NCI-H1105 treated with DMSO at 0.1 percent for 48 hours (cell line): ENCODE data around the gene KCNK15.
"Not testable (repeated sequence)": the region's sequence is repeated elsewhere in the genome, so short reads cannot be mapped to it uniquely, and the experiment has no call there.

ENCODE experiments used
- DNase-seq: peaks from one replicate; lab custom pipeline; 2025; lab: John Stamatoyannopoulos, UW

KCNK15 gene

GRCh38 chr20:44745598-44746366 lies at the start of gene KCNK15:
Gene KCNK15 (plus strand): TSS chr20:44745865. CDS start chr20:44745911, 46 bp downstream.
- DNase-seq, result no peak

- DNase-seq, result no peak
Measured at GRCh38 chr20:44696315-44696714, 49.4 kb upstream of the KCNK15 start.

- DNase-seq, result not testable (repeated sequence)
Measured at GRCh38 chr20:44697041-44697440, 48.6 kb upstream of the KCNK15 start.

GRCh38 chr20:44698351-44698750 lies 47.3 kb upstream of the KCNK15 start:
- DNase-seq, result no peak

GRCh38 chr20:44700306-44700705 lies 45.4 kb upstream of the KCNK15 start:
- no peak for DNase-seq

- no peak for DNase-seq
Measured at GRCh38 chr20:44701118-44701857, 44.4 kb upstream of the KCNK15 start.

- no peak for DNase-seq
Measured at GRCh38 chr20:44701858-44702256, 43.8 kb upstream of the KCNK15 start.

- DNase-seq, result no peak
Measured at GRCh38 chr20:44702776-44703175, 42.9 kb upstream of the KCNK15 start.

GRCh38 chr20:44703183-44703925 lies 42.3 kb upstream of the KCNK15 start:
- no peak for DNase-seq

GRCh38 chr20:44703956-44704488 lies 41.6 kb upstream of the KCNK15 start:
- DNase-seq, result no peak

- DNase-seq, result no peak
Measured at GRCh38 chr20:44704551-44704971, 41.1 kb upstream of the KCNK15 start.

- no peak for DNase-seq
Measured at GRCh38 chr20:44705364-44706094, 40.1 kb upstream of the KCNK15 start.

- no peak for DNase-seq
Measured at GRCh38 chr20:44706301-44707017, 39.2 kb upstream of the KCNK15 start.

- DNase-seq, result no peak
Measured at GRCh38 chr20:44707018-44707579, 38.6 kb upstream of the KCNK15 start.

- no peak for DNase-seq
Measured at GRCh38 chr20:44709380-44709779, 36.3 kb upstream of the KCNK15 start.

- no peak for DNase-seq
Measured at GRCh38 chr20:44709797-44710196, 35.9 kb upstream of the KCNK15 start.

- DNase-seq, result no peak
Measured at GRCh38 chr20:44711237-44711636, 34.4 kb upstream of the KCNK15 start.

GRCh38 chr20:44714102-44714700 lies 31.5 kb upstream of the KCNK15 start:
- DNase-seq, result no peak

- peak; percentile 84 for DNase-seq
Measured at GRCh38 chr20:44714701-44715498, 30.8 kb upstream of the KCNK15 start, which contains the start of gene CCN5. Gene CCN5 (plus strand): TSS chr20:44715369. CDS start chr20:44715391, 22 bp downstream.
